NCI-H1048 (cell line): ENCODE results near the gene ARNT2.

Source experiments
- DNase-seq: peaks from one replicate; lab custom pipeline; 2025; lab: John Stamatoyannopoulos, UW

The ARNT2 gene

DNA sequence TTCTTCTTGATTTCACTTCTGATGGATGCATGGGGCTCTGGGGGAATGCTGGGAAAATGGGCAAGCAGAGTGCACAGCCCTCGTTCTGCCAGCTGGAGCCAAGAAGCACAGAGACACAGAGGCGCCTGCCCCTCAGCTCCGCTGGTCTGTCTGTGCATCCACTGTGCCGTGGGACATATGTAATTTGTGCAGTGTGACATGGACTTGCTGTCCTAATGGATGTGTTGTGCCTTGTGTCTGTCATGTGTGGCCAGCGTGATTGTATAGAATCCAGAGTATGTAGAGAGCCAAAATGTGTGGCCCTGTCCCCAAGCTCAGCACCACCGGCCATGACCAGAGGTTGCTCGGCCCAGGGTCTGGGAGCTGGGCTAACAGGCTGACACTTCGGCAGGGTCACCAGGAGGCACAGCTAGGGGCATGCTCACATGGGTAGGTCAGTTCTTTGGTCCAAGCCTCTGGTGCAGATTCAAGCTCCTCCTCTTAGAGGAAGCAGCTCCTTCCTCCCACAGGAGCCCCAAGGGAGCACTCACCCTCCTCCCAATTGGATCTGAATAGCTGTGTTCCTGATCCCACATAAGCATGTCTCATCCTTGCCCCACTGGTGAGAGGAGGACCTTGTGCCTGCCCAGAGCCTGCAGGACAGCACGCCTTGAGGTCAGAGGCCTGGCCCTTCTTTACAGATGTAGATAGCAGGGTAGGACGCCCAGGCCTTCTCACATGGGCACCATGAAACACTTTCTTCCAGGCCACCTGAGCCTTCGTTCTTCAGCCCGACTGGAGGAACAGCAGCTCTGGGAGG is 190.1 kb downstream of the ARNT2 start:
- no peak for DNase-seq

DNA sequence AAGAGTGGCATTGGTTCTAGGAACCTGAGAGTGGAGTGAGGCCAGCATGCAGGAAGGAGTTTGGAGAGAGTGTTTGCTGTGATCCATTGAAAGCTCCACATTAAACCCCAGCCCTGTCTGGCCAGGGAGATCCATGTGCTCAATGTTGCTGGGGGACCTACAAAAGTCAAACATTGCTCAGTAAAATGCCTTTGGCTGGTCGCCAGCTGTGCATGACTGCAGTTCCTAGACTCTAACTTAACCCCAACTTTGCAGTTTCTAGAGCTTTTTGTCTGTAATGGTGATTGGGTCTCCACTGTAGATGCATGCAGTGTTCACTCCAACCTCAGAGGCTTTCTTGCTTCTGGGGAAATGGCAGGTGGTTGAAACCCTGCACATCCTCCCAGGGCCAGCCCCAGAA is 191.2 kb downstream of the ARNT2 start:
- DNase-seq = no peak

DNA sequence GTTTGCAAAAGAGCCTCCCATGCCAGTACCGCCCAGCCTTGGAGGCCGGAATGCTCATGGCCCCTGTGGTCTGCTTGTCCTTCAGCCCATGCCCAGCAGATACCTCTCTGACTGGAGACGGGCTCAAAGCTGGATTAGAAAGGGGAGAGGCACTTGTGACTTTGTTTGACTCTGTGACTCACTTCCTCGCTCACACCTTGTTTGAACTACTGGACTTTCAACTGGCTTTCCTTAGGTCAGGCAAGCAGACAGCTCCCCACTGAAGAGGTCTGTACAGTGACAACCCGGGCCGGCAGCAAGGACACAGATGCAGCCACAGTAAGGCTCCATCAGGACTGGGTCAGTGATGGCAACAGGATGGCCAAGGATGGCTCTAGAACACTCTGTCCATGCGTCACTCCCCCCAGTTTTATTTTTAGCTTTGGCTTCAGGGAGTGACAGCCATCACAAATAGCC is 192.4 kb downstream of the ARNT2 start:
- no peak for DNase-seq

DNA sequence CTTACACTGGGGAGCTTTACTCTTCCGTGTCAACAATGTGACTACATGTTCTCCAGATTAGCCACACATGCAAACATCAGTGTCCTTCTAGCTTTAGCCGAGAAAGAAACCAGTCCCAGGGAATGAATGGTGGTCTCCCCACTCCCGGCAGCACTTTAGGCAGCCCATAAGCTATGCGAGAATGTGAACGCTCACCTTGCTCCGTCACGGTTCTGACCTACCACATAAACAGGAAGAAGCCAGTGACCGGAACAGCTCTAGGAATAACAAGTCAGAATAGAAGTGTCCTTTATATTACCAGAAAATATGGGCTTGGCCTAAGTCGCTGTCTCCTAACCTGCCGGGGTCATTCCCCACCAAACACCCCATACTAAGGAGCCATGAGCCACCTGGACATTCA is 192.9 kb downstream of the ARNT2 start:
- DNase-seq = no peak

DNA sequence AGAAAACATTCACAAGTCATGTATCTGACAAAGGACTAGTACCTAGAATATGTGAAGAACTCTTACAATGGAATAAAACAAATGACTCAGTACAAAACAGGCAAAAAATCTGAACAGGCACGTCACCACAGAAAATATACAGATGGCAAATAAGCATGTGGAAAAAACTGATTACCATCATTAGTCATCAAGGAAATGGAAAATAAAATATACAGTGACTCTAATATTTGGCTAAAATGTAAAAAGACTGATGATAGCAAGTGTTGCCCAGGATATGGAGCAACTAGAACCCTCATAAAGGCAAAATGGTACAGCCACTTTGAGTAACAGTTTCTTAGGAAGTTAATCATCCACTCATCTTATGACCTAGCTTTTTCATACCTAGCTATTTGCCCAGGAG is 195.2 kb downstream of the ARNT2 start:
- DNase-seq = no peak

DNA sequence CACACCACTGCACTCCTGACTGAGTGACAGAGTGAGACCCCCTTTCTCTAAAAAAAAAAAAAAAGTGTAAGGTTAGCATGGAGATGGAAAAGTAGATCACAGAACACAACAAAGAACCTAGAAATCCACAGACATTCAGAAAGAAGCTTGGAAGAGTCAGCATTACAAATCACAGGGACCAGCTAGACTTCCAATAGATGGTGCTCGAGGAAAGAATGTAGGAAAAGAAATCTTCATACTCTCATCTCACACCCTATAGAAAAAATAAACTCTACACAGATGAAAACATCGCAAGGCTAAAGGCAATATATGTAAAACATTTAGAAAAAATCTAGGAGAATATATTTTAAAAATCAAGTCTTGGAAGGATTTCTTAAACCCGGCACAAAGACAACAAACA is 196.4 kb downstream of the ARNT2 start:
- no peak for DNase-seq

DNA sequence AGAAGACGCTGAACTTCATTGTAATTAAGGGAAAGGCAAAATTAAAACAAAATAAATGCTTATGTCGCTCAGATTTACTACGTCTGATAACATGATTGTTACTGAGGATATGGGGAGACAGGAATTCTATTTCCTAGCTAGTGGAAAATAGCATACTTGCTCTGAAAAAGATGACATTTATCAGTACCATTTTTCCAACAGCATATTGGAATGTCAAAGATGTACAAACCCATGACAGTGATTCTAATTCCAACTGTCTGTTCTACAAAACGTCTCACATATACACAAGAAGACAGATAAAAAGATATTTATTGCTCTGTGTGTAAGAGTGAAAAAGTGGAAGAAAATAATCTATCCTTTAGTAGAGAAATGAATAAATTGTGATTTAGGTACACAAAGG is 197.1 kb downstream of the ARNT2 start:
- no peak for DNase-seq

DNA sequence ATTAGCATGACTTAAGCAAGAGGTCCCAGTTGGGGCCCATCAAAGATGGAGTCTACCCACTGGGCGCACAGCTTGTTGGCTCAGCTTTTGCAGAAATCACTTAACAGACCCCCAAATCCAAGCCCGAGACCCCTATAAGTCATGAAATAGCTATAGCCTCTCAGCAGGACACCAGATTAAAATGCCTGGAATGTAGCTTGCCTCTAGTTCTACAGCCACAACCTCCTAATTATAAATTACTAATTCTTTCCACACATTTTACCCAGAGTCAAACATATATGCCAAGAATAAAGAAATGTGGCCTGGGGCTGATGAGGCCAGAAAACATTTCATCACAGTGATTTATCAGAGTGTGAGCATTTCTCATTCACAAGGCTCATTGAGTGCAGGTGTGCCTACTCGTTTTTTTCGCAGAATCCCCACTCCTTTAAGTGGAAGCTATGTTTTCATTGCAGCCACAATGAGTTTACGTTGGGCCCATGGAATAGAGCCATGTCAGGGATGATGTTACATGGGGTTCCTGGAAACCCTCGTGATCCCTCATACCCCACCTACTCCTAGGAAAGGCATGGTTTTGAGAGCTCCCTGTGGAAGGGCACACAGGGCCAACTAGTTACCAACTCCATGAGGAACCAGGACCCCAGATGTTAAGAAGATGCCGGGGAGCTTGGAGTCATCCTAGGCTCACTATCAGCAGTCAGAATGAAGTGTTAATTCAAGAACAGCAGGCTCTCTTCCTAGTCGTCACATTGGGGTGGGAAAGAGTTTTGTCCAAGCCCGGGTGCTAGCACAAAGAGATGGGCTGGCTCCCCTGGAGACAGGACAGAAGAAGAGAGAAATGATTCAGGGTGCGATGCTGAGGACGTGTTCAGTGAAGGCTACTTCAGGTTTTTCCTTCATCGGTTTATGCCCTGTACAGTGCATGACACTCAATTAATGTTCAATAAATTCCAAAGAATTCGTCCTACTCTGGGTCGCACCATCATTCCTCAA is 200.7 kb downstream of the ARNT2 start:
- no peak for DNase-seq

DNA sequence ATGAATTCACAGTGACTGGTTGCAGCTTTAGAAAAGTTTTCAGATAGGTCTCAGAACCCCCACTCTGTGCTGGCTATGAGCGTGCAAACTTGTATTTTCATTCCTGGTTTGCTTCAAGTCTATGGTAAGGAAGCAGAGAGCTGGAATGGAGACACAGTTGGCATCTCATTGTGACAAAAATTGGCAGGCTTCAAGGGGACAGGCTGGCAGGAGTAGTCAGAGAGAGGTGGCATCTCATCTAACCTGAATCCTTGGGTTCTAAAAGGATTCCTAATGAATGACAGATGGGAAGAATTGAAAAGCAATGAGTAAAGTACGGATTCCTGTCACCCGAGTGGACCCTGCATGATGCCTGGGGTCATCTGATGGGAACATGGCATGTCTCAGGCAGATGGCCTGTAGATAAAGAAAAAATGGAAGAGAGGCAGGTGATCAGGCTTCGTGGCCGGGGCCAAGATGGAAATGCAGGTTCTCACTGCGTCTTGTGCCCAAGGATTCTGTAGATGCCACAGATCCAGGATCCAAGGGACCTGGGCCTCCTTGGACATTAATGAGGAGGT is 201.5 kb downstream of the ARNT2 start:
- DNase-seq = no peak

DNA sequence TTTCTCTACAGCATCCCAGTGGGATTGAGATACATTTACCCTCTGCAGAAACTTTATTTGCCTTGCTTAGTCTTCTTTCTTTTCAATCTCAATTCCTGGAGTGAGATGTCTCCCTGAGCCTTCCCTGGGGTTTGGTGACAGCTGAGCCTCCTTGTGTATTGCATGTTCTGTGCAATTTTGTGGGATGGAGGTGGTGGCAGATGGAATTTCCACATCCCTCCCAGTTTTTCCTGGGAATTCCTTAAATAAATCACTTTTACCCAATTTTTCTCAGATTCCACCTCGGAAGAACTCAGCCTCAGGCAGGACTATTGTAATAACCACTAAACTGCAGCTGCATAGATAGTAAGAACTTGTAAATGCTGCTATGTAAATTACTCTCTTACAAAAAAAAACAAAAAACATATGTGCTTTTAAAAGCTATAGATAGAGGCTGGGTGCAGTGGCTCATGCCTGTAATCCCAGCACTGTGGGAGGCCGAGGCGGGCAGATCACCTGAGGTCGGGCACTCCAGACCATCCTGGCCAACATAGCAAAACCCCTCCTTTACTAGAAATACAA is 202.4 kb downstream of the ARNT2 start:
- no peak for DNase-seq

DNA sequence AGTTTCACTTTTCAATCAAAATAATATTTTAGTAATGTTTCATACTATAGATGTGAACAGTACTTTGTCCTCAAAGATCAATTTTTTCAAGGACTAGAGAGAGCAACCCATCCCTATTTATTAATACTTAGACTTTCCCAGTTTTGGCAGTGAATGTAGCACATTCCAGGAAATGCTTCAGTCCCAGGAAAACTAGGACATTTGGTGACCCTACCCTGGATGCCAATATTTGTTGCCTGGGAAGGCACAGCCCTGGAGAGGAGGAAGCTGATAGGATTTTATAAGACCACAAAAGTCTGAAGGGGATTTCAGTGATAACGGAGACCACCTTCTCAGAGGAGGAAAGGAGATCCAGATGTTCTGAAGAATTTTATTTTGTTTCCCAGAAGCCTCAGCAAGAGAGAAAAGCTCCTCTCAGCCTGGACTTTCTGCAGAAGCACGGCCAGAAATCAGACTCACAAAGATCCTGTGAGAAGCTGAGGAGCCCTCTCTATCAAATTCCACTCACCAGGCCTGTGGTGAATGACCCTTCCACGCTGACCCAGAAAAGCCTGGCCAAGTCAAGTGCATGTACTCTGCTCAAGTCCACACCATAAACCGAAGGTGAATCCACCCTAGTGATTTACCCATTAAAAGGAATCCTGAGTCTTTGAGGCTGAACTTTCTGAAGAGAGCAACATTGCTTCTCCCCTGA is 203.3 kb downstream of the ARNT2 start:
- no peak for DNase-seq

DNA sequence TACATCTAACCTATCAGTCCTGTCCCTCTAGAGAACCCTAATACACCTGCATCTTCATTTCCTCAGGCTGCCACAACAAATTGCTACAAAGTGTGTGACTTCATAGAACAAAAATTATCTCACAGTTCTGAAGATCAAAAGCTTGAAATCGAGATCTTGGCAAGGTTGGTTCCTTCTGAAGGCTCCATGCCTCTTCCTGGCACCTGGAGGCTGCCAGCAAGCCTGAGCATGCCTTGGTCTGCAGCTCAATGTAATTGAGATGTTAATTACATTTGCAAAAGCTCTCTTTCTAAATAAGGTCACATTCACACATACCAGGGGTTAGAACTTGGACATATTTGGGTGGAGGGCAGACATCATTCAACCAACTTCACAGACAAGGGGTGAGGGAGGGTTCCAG is 204.5 kb downstream of the ARNT2 start:
- no peak for DNase-seq

DNA sequence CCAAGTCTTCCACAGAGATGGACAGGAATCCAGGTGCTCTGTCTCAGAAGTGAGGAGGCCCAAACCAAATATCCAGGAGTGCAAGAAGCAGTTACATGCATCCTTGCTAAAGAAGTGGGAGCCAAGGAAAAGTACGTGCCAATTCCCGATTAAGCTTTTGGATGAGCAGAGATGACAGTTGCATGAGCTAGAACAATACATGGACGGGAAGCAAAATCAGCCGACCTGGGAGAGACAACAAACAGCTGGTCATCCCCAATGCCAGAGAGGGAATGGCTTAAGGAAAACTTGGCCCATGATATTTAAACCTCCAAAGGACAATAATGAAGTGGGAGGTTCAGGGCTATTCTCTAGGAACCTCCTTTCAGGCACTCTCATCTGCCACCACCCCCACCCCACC is 204.9 kb downstream of the ARNT2 start:
- no peak for DNase-seq

DNA sequence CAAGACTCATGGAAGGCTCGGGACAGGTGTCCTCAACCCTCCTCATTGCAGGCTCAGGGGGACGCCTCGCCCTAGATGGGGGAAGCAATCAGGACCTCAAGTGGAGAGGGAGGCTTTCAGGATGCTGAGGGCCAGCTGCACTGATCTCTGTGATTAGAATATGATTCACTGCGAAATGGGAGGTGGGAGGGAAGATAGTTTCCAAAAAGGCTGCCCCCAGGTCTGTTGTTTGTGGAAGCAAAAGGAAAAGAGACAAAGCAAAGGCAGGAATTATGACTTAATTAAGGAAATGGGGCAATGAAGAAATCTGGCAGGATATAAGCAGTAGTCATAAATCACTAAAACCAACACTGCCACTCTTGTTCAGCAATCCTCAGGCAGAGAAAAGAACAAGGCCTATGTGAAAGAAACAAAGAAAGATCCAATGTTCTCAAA is 205.3 kb downstream of the ARNT2 start:
- no peak for DNase-seq

DNA sequence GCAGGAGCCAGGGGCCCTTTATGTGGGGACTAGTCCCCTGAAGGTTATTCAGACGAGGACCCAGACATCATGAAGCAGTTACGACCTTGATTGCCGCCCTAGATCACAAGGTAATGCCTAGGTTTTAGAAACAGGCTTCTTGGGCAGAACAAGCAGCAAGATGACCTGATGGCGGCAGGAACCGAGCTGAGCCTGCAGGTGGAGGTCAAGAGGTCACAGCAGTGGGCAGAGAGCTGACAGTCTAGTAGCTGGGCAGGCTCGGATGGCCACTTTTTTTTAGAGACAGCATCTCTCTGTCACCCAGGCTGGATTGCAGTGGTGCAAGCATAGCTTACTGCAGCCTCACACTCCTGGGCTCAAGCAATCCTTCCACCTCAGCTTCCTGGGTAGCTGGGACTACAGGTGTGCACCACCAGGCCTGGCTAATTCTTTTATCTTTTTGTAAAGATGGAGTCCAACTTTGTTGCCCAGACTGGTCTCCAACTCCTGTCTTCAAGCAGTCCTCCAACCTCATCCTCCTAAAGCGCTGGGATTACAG is 207.4 kb downstream of the ARNT2 start:
- DNase-seq = no peak

DNA sequence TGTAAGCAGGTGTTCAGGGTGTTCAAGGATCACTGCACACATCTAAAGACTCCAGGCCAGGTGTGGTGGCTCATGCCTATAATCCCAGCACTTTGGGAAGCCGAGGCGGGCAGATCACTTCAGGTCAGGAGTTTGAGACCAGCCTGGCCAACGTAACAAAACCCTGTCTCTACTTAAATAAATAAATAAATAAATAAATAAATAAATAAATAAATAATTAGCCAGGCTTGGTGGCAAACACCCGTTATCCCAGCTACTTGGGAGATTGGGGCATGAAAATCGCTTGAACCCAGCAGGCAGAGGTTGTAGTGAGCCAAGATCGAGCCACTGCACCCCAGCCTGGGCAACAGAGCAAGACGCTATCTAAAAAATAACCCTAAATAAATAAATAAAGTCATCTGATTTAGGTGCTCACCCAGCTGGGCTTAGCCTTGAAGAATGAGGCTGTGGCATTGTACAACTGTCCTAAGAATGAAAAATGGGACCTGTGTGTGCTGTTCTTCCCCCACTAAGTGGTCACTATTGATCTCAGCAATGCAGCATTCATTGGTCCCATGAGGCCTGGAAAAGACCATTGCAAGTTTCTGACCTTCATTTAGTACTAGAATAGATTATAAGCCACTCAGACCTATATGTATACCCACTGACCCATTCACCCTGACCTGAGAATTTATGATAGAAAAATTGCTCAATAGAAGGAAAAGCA is 208.1 kb downstream of the ARNT2 start:
- no peak for DNase-seq

DNA sequence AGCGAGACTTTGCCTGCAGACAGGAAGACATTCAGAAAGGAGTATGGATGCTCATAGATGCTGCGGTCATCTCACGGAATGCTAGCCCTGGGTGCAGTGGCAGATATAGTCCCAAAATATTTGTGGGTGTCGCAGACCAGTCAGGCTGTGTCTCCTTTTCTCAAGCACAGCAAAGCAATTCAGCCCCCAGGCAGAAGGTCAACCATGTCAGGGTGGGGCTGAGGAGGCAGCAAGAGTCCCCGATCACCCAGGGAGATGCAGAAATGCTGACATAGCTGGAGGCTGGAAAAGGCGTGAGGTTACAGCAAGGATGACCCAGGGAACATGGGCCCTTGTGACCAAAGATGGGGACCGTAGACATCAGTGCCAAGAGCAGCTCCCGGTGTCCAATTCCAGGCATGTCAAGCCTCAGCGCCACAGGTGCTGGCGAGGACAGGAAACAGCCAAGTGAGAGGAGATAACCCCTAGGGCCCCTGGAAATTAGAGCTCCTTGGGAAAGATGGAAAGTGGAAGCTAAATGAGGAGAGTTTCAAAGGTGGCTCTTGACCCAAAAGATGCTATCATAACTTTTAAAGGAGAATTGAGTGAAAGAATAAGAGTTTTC is 209.7 kb downstream of the ARNT2 start:
- DNase-seq = no peak

DNA sequence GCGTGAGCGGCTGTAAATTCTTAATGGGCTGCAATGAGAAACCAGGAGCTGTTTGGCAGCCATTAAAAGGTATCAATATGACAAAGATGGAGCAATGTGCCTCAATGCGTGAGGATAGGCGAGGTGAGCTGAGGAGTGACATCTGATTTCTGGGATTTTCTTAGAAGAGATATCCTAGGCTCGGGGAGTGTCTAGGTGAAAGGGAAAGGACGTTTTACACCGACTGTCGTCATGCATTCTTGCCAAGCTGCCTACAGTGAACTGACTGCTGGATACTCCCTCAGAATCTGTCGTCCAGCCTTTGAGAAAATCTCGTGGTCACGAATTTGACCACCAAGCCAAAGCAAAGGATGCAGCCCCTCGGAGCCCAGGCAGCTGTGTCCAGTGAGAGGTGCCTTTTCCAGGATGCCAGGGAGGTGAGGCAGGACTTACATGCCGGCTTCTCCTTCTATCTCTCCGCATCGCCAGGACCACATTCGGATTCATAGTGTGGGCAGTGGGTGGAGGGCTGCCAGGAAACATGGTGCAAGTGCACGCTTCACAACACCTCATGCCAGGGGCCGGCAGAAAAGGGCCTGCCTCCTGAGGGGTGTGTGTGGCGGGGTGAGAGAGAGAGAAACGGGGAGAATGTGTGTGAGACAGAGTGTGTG is 210.7 kb downstream of the ARNT2 start:
- DNase-seq = no peak

DNA sequence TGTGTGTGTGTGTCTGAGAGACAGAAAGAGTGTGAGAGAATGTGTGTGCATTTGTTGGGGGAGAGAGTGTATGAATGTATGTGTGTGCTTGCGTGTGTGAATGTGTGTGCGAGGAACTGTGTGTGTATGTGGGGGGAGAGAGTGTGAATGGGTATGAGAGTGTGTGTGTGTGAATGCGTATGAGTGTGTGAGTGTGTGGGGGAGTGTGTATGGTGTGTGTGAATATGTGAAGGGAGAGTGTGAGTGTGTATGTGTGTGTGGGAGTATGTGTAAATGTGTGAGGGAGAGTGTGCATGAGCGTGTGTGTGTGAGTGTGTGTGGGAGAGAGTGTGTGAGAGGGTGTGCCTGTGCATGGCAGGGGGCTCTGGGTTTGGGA is 211.2 kb downstream of the ARNT2 start:
- DNase-seq = no peak
